Duodenal mucosa (tissue), 2 donors: ENCODE results near the gene KCNK6.
"Not testable (repeated sequence)": the region's sequence is repeated elsewhere in the genome, so short reads cannot be mapped to it uniquely, and the experiment has no call there.

Experiments
- H3K27ac ChIP-seq: one replicate; pipeline ENCODE4 v1.7.0; 2013; ENCODE audit warnings: low read depth, low read length
- H3K27me3 ChIP-seq, 2 donors: one replicate each; pipeline ENCODE4 v1.7.0; 2013; ENCODE audit warnings: low read length in 2 of 2, control low read depth in 1 of 2; ENCODE audit not compliant: insufficient read depth in 2 of 2, control insufficient read depth in 1 of 2
- H3K36me3 ChIP-seq, 2 donors: one replicate each; pipeline ENCODE4 v1.7.0; 2013; ENCODE audit warnings: low read length in 2 of 2, control low read depth in 1 of 2; ENCODE audit not compliant: insufficient read depth in 2 of 2, control insufficient read depth in 1 of 2
- H3K4me1 ChIP-seq, 2 donors: one replicate each; pipeline ENCODE4 v1.7.0; 2013; ENCODE audit warnings: low read length in 2 of 2, control low read depth in 1 of 2; ENCODE audit not compliant: insufficient read depth in 2 of 2, control insufficient read depth in 1 of 2
- H3K4me3 ChIP-seq, 2 donors: one replicate each; pipeline ENCODE4 v1.7.0; 2013; ENCODE audit warnings: low read length in 2 of 2, low read depth in 1 of 2
- H3K9ac ChIP-seq, 2 donors: one replicate each; pipeline ENCODE4 v1.7.0; 2013; ENCODE audit warnings: low read length in 2 of 2, low read depth in 1 of 2
- H3K9me3 ChIP-seq, 2 donors: one replicate each; pipeline ENCODE4 v1.7.0; 2013; ENCODE audit warnings: low read length in 2 of 2, control low read depth in 1 of 2; ENCODE audit not compliant: control insufficient read depth in 1 of 2

Gene KCNK6

DNA sequence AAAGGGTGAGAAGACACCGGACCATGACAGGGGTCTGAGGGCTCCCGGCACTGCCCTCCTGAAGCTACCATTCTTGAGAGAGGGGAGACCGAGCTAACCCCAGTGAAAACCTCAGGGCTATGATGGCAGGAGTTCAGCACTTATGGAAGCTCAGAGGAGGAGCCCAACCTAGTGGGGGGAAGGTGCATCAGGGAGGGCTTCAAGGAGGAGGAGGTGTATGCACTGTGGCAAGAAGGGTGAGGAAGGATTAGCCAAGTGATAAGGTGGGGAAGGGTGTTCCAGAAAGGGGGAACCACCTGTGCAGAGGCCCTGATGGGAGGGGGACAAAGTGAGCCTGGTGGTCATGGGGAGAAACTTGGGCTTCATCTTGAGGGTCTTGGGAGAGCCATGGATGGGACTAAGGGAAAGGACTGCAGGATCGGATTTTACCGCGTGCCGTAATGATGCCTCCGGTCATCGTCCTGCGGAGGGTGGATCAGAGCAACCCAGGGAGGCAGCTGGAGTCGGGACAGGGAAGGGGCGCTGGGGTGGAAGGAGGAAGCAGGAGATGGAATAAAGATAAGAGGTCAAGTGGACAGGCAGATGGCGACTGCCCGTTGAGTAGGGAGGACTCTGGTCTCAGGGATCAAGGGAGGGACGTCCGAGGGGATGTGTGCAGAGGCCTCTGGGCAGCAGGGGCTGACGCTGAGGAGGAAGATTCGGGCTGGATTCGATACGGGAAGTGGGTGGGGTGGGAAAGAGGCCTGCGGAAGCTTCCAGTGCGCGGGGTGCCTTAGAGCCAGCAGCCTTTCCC is 41.4 kb downstream of the KCNK6 start:
- no peak overlapping the region for H3K9ac ChIP-seq
- no peak overlapping the region for H3K27ac ChIP-seq
- H3K27me3 ChIP-seq: peaks cover 31 to 33% of the 10 kb centered on the region in 2 donors
- peak overlapping the region; percentile 66 to 79 for H3K4me3 ChIP-seq
- H3K4me1 ChIP-seq: peaks cover 7 to 15% of the 10 kb centered on the region in 2 donors
- H3K36me3 ChIP-seq: no peaks in the 10 kb centered on the region
- H3K9me3 ChIP-seq: no peaks in the 10 kb centered on the region

DNA sequence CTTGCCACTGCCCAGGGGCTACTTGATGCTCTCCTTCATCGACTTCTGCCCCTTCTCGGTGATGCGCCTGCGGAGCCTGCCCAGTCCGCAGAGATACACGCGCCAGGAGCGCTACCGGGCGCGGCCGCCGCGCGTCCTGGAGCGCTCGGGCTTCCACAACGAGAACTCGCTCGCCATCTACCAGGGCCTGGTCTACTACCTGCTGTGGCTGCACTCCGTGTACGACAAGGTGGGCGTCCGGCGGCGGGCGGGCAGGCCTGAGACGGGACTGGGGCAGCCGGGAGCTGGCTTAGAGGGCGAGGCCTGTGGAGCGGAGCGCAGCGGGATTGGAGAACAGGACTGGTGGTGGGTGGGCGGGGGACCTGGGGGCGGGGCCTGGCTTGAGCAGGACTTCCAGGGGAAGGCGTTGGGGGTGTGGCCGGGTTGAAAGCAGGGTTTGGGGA is 42.0 kb downstream of the KCNK6 start:
- H3K27me3 ChIP-seq: peaks cover 26 to 28% of the 10 kb centered on the region in 2 donors
- H3K27ac ChIP-seq: no peak overlapping the region

DNA sequence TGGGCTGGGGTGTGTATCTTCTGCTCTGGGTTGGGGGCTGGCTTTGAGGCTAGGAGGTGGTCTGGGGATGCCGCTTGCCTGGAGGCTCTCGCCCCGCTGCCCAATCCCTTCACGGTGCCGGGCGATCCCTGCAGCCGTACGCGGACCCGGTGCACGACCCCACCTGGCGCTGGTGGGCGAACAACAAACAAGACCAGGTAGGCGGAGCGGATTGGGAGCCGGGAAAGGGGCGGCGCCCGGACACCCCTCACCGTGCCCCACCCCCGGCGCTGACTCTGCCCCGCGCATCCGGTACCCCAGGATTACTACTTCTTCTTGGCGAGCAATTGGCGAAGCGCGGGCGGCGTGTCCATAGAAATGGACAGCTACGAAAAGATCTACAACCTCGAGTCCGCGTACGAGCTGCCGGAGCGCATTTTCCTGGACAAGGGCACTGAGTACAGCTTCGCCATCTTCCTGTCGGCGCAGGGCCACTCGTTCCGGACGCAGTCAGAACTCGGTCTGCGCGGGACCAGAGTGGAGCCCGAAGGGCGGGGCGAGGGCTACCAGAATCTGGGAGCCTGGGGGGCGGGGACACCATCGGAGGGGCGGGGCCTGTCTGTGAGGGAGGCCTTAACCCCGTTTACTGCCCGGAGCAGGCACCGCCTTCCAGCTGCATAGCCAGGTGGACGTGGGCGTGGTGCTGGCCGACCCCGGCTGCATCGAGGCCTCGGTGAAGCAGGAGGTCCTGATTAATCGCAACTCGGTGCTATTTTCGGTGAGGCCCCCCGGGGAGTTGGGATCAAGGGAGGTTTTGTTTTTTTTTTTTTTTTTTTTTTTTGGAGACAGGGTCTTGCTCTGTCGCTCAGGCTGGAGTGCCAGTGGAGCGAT is 42.7 kb downstream of the KCNK6 start:
- Histone ChIP-seq H3K9ac (peak overlapping the region in 1 of 2 donors; percentile 10), H3K36me3 (no peaks in the 10 kb centered on the region), H3K27ac (no peak overlapping the region), H3K9me3 (no peaks in the 10 kb centered on the region), H3K4me3 (peak overlapping the region; percentile 66 to 79), H3K4me1 (peaks cover 7 to 15% of the 10 kb centered on the region in 2 donors), H3K27me3 (peaks cover 24 to 28% of the 10 kb centered on the region in 2 donors)

More for the DNA sequence above, 42.0 kb downstream of the KCNK6 start:
- H3K36me3 ChIP-seq: no peaks in the 10 kb centered on the region
- peak overlapping the region; percentile 66 to 79 for H3K4me3 ChIP-seq
- H3K4me1 ChIP-seq: peaks cover 7 to 15% of the 10 kb centered on the region in 2 donors
- H3K9ac ChIP-seq: peak overlapping the region in 1 of 2 donors; percentile 10
- no peaks in the 10 kb centered on the region for H3K9me3 ChIP-seq

DNA sequence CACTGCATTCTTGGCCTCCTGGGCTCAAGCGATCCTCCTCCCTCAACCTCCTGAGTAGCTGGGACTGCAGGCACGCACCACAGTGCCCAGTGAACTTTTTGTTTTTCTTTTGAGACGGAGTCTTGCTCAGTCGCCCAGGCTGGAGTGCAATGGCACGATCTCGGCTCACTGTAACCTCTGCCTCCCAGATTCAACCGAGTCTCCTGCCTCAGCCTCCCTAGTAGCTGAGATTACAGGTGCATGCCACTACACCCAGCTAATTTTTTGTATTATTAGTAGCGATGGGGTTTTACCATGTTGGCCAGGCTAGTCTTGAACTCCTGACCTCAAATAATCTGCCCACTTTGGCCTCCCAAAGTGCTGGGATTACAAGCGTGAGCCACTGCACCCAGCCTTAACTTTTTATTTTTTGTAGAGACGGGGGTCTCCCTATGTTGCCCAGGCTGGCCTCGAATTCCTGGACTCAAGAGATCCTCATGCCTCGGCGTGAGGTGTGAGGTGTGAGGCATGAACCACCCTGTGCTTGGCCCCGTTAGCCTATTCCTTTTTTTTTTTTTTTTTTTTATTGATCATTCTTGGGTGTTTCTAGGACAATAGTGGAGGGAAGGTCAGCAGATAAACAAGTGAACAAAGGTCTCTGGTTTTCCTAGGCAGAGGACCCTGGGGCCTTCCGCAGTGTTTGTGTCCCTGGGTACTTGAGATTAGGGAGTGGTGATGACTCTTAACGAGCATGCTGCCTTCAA is 43.5 kb downstream of the KCNK6 start:
- peak overlapping the region in 1 of 2 donors; percentile 79 for H3K4me3 ChIP-seq

DNA sequence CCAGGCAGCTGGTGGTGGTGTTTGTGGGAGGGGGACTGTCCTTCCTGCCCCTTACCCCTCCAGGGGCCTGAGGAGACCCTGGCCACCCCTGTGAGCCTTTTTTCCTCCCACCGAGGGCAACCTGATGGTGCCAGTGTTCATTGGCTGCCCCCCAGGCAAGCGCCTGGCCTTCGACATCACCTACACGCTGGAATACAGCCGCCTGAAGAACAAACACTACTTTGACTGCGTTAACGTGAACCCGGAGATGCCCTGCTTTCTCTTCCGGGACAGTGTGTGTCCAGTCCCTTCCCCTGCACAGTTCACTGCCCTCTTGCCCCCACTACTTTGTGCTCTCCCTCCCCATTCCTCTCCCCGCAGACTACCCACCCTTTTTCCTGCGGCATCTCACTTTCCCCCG is 47.4 kb downstream of the KCNK6 start:
- Histone ChIP-seq H3K36me3 (no peaks in the 10 kb centered on the region), H3K4me1 (peaks cover 10 to 13% of the 10 kb centered on the region in 2 donors), H3K9me3 (no peaks in the 10 kb centered on the region), H3K27me3 (peaks cover 0 to 10% of the 10 kb centered on the region in 2 donors), H3K9ac (no peak overlapping the region), H3K4me3 (no peak overlapping the region), H3K27ac (no peak overlapping the region)

More for the DNA sequence above, 43.5 kb downstream of the KCNK6 start:
- peaks cover 27 to 31% of the 10 kb centered on the region in 2 donors for H3K27me3 ChIP-seq
- H3K9me3 ChIP-seq, H3K36me3 ChIP-seq, H3K9ac ChIP-seq, H3K27ac ChIP-seq: not testable (repeated sequence)
- peaks cover 7 to 15% of the 10 kb centered on the region in 2 donors for H3K4me1 ChIP-seq

DNA sequence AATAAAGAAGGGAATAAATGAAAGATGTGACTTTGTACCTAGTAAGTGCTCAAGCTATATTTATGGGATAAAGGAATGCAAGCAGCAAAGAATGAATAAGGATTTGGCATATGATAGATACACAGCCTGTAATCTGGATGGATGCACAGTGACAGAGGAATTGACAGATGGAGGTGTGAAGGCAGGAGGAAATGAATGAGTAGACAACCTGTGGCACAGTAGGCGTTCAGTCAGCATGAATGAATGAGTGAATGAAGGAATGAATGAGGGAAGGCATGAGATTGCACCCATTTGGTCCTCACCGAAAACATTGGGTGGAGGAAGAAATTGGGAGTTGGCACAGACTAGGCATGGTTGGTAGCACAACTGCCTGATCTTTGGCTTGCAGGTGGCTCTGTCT is 49.9 kb downstream of the KCNK6 start:
- no peaks in the 10 kb centered on the region for H3K36me3 ChIP-seq
- H3K27me3 ChIP-seq: peaks cover 0 to 10% of the 10 kb centered on the region in 2 donors
- H3K4me1 ChIP-seq: peaks cover 4 to 9% of the 10 kb centered on the region in 2 donors
- no peak overlapping the region for H3K9ac ChIP-seq
- H3K27ac ChIP-seq: no peak overlapping the region
- no peaks in the 10 kb centered on the region for H3K9me3 ChIP-seq
- H3K4me3 ChIP-seq: no peak overlapping the region

DNA sequence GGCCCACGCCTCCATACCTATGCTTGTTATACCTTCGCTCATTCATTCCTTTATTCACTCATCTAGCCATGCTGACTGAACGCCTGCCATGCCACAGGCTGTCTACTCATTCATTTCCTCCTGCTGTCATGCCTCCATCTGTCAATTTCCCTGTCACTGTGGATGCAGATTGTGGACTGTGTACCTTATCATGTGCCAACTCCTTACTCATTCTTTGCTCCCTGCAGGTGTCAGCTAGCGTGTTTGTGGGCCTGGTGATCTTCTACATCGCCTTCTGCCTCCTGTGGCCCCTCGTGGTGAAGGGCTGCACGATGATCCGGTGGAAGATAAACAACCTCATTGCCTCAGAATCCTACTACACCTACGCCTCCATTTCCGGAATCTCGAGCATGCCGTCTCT is 50.7 kb downstream of the KCNK6 start:
- peaks cover 4 to 9% of the 10 kb centered on the region in 2 donors for H3K4me1 ChIP-seq
- H3K27me3 ChIP-seq: peaks cover 0 to 10% of the 10 kb centered on the region in 2 donors
- no peak overlapping the region for H3K9ac ChIP-seq
- H3K27ac ChIP-seq: no peak overlapping the region
- H3K4me3 ChIP-seq: no peak overlapping the region
- no peaks in the 10 kb centered on the region for H3K36me3 ChIP-seq
- no peaks in the 10 kb centered on the region for H3K9me3 ChIP-seq

DNA sequence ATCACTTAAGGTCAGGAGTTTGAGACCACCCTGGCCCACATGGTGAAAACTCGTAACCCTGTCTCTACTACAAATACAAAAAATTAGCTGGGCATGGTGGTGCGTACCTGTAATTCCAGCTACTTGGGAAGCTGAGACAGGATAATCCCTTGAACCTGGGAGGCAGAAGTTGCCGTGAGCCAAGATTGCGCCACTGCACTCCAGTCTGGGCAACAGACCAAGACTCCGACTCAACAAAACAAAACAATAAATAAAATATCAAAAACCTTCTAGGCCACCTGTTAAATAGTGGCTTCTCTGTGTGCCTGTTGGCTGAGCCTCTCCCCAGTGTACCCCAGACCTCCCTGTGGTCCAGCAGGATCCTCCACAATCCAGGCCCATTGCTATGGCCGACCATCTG is 51.4 kb downstream of the KCNK6 start:
- H3K9me3 ChIP-seq: no peaks in the 10 kb centered on the region
- no peak overlapping the region for H3K4me3 ChIP-seq
- no peak overlapping the region for H3K27ac ChIP-seq
- H3K27me3 ChIP-seq: peaks cover 0 to 10% of the 10 kb centered on the region in 2 donors
- H3K9ac ChIP-seq: no peak overlapping the region
- peaks cover 0 to 3% of the 10 kb centered on the region in 2 donors for H3K36me3 ChIP-seq
- H3K4me1 ChIP-seq: peaks cover 12 to 16% of the 10 kb centered on the region in 2 donors

DNA sequence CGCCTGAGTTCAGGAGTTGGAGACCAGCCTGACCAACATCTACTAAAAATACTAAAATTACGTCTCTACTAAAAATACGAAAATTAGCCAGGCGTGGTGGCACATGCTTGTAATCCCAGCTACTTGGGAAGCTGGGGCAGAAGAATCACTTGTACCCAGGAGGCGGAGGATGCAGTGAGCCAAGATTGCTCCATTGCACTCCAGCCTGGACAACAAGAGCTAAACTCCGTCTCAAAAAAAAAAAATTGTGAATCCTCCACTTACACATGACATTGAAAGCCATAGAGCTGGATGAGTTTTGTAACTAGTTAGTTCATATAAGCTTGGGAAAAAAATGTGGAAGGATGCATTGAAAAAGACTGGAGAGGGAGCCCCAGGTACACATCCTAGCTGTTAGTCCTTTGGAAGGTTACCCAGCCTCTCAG is 54.3 kb downstream of the KCNK6 start:
- no peaks in the 10 kb centered on the region for H3K9me3 ChIP-seq
- peak overlapping the region; percentile 73 to 75 for H3K4me3 ChIP-seq
- H3K27me3 ChIP-seq: no peaks in the 10 kb centered on the region
- H3K4me1 ChIP-seq: peaks cover 13 to 25% of the 10 kb centered on the region in 2 donors
- peaks cover under 1 to 17% of the 10 kb centered on the region in 2 donors for H3K36me3 ChIP-seq
- peak overlapping the region; percentile 70 for H3K27ac ChIP-seq
- H3K9ac ChIP-seq: peak overlapping the region; percentile 56 to 73
